GM10266 (cell line): ENCODE measurements around the gene PIANP.
A peak's percentile ranks its signal among the peaks of the same experiment; 100 is the strongest.

ENCODE experiments used
- DNase-seq: peaks from one replicate; pipeline ENCODE4 v3.0.0; 2012; ENCODE audit errors: extremely low spot score
- CTCF ChIP-seq: IDR thresholded peaks from 2 replicates; pipeline ENCODE4 v1.5.1; 2012; ENCODE audit warnings: mild to moderate bottlenecking, low read depth; ENCODE audit not compliant: control insufficient read depth, insufficient read depth; ENCODE audit errors: missing control alignments

Gene PIANP

GRCh38 chr12:6685814-6686213 lies 14.8 kb downstream of the PIANP start:
- no peak for TF ChIP-seq CTCF
- no peak for DNase-seq

GRCh38 chr12:6684609-6685008 lies 16.0 kb downstream of the PIANP start:
- TF ChIP-seq CTCF = peak; percentile 49
- peak; percentile 44 for DNase-seq

GRCh38 chr12:6676962-6677361 lies 23.7 kb downstream of the PIANP start:
- TF ChIP-seq CTCF = no peak
- DNase-seq = no peak

GRCh38 chr12:6672143-6672542 lies 28.5 kb downstream of the PIANP start:
- no peak for DNase-seq
- TF ChIP-seq CTCF = no peak

GRCh38 chr12:6667559-6668210 lies 32.9 kb downstream of the PIANP start:
- peak; percentile 44 for TF ChIP-seq CTCF

GRCh38 chr12:6666211-6666610 lies 34.4 kb downstream of the PIANP start:
- DNase-seq = no peak
- no peak for TF ChIP-seq CTCF

More at GRCh38 chr12:6667559-6668210, 32.9 kb downstream of the PIANP start:
- DNase-seq = no peak

GRCh38 chr12:6664902-6665301 lies 35.7 kb downstream of the PIANP start:
- DNase-seq = no peak
- TF ChIP-seq CTCF = no peak
